GM23248 (cell line): Measurements from ENCODE around the gene HPSE.

Experiments used
- EZH2 ChIP-seq: fragments of 200-600 bp; sonication (generic); IDR thresholded peaks from 2 replicates; pipeline ENCODE4 v1.6.1; 2018; ENCODE audit warnings: antibody characterized with exemption, mild to moderate bottlenecking; ENCODE audit not compliant: insufficient read depth, poor library complexity, severe bottlenecking
- EZH2phosphoT487 ChIP-seq: fragments of 200-600 bp; sonication (generic); IDR thresholded peaks from 2 replicates; pipeline ENCODE4 v1.6.1; 2018; ENCODE audit warnings: antibody characterized with exemption, moderate library complexity, mild to moderate bottlenecking, low read depth; ENCODE audit not compliant: insufficient read depth

- TF ChIP-seq EZH2 (no peak), EZH2phosphoT487 (no peak)
Measured at GRCh38 chr4:83326546-83326945, 8.1 kb downstream of the HPSE start.
